GM19043 (cell line): Measurements from ENCODE around the gene LRP1B.
"Not testable (repeated sequence)": the region's sequence is repeated elsewhere in the genome, so short reads cannot be mapped to it uniquely, and the experiment has no call there.

Experiments
- ATAC-seq: cut with Tn5 transposase; IDR thresholded peaks from one replicate; pipeline ENCODE4 v1.9.1; 2021; ENCODE audit warnings: low read depth; ENCODE audit not compliant: unreplicated experiment

The LRP1B gene

GRCh38 chr2:140544769-140545168, 1586.0 kb downstream of the LRP1B start:
- ATAC-seq: not testable (repeated sequence)

- no peak for ATAC-seq
Measured at GRCh38 chr2:140542627-140543026, 1588.2 kb downstream of the LRP1B start.

GRCh38 chr2:140539242-140539875, 1591.5 kb downstream of the LRP1B start:
- ATAC-seq: no peak

GRCh38 chr2:140529706-140530105, 1601.1 kb downstream of the LRP1B start:
- ATAC-seq: no peak

- ATAC-seq: no peak
Measured at GRCh38 chr2:140528982-140529381, 1601.8 kb downstream of the LRP1B start.

GRCh38 chr2:140526575-140526974, 1604.2 kb downstream of the LRP1B start:
- ATAC-seq: no peak

GRCh38 chr2:140512106-140512505, 1618.7 kb downstream of the LRP1B start:
- no peak for ATAC-seq

GRCh38 chr2:140509765-140510164, 1621.1 kb downstream of the LRP1B start:
- no peak for ATAC-seq

- no peak for ATAC-seq
Measured at GRCh38 chr2:140508756-140509155, 1622.1 kb downstream of the LRP1B start.

GRCh38 chr2:140506606-140507005, 1624.2 kb downstream of the LRP1B start:
- ATAC-seq: no peak

- ATAC-seq: no peak
Measured at GRCh38 chr2:140504601-140505000, 1626.2 kb downstream of the LRP1B start.

GRCh38 chr2:140502951-140503630, 1627.7 kb downstream of the LRP1B start:
- no peak for ATAC-seq

GRCh38 chr2:140498360-140498759, 1632.5 kb downstream of the LRP1B start:
- ATAC-seq: no peak

GRCh38 chr2:140496714-140497113, 1634.1 kb downstream of the LRP1B start:
- no peak for ATAC-seq

- no peak for ATAC-seq
Measured at GRCh38 chr2:140491876-140492275, 1638.9 kb downstream of the LRP1B start.

- no peak for ATAC-seq
Measured at GRCh38 chr2:140489193-140489592, 1641.6 kb downstream of the LRP1B start.

- ATAC-seq: no peak
Measured at GRCh38 chr2:140481136-140481535, 1649.7 kb downstream of the LRP1B start.

- no peak for ATAC-seq
Measured at GRCh38 chr2:140473851-140474250, 1657.0 kb downstream of the LRP1B start.

GRCh38 chr2:140472676-140473075, 1658.1 kb downstream of the LRP1B start:
- ATAC-seq: no peak

GRCh38 chr2:140465301-140465700, 1665.5 kb downstream of the LRP1B start:
- no peak for ATAC-seq

GRCh38 chr2:140462990-140463389, 1667.8 kb downstream of the LRP1B start:
- no peak for ATAC-seq

- ATAC-seq: no peak
Measured at GRCh38 chr2:140457483-140457882, 1673.3 kb downstream of the LRP1B start.
